Measurements from ENCODE around the gene PSMD1.

- TF ChIP-seq, protein P1, sequence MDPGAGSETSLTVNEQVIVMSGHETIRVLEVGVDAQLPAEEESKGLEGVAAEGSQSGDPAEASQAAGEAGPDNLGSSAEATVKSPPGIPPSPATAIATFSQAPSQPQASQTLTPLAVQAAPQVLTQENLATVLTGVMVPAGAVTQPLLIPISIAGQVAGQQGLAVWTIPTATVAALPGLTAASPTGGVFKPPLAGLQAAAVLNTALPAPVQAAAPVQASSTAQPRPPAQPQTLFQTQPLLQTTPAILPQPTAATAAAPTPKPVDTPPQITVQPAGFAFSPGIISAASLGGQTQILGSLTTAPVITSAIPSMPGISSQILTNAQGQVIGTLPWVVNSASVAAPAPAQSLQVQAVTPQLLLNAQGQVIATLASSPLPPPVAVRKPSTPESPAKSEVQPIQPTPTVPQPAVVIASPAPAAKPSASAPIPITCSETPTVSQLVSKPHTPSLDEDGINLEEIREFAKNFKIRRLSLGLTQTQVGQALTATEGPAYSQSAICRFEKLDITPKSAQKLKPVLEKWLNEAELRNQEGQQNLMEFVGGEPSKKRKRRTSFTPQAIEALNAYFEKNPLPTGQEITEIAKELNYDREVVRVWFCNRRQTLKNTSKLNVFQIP (CRISPR knock-in tag; IDR thresholded peaks at IDR 0.05; ENCODE audit: borderline replicate concordance, low read depth) = no peak
- TF ChIP-seq TSHZ2 (CRISPR knock-in tag; IDR thresholded peaks at IDR 0.05) (no peak), ZNF70 (CRISPR knock-in tag; IDR thresholded peaks at IDR 0.05) (no peak), RARB (CRISPR knock-in tag; IDR thresholded peaks at IDR 0.05) (no peak), ARNTL (CRISPR knock-in tag; IDR thresholded peaks at IDR 0.05; ENCODE audit: borderline replicate concordance, low read depth) (no peak)
Observed at GRCh38 chr2:231102772-231103171, 46.1 kb downstream of the PSMD1 start.
